Hematopoietic multipotent progenitor cell treated with erythropoietin and hydrocortisone succinate and interleukin-3 and kit ligand, for 15 days (in vitro differentiated cells): ENCODE results near the gene PSAPL1.

Experiments used
- DNase-seq: peaks from one replicate; pipeline ENCODE4 v3.0.0-alpha.2; 2015; ENCODE audit warnings: low spot score

Gene PSAPL1

GRCh38 chr4:7396186-7396910 is 38.4 kb downstream of the PSAPL1 start:
- DNase-seq, result no peak

- no peak for DNase-seq
Measured at GRCh38 chr4:7395645-7396044, 39.1 kb downstream of the PSAPL1 start.

- DNase-seq, result no peak
Measured at GRCh38 chr4:7394681-7395451, 39.9 kb downstream of the PSAPL1 start.

GRCh38 chr4:7393601-7394575 is 40.8 kb downstream of the PSAPL1 start:
- no peak for DNase-seq

- DNase-seq, result no peak
Measured at GRCh38 chr4:7392438-7393421, 42.0 kb downstream of the PSAPL1 start.

- no peak for DNase-seq
Measured at GRCh38 chr4:7391637-7392437, 42.9 kb downstream of the PSAPL1 start.

- DNase-seq, result no peak
Measured at GRCh38 chr4:7390906-7391636, 43.7 kb downstream of the PSAPL1 start.

GRCh38 chr4:7390336-7390735 is 44.4 kb downstream of the PSAPL1 start:
- DNase-seq, result no peak

- no peak for DNase-seq
Measured at GRCh38 chr4:7389719-7390118, 45.0 kb downstream of the PSAPL1 start.

- no peak for DNase-seq
Measured at GRCh38 chr4:7389101-7389701, 45.5 kb downstream of the PSAPL1 start.

- no peak for DNase-seq
Measured at GRCh38 chr4:7388627-7389026, 46.1 kb downstream of the PSAPL1 start.

GRCh38 chr4:7387925-7388324 is 46.8 kb downstream of the PSAPL1 start:
- DNase-seq, result no peak

GRCh38 chr4:7384929-7385890 is 49.5 kb downstream of the PSAPL1 start:
- DNase-seq, result no peak

- DNase-seq, result no peak
Measured at GRCh38 chr4:7384003-7384928, 50.5 kb downstream of the PSAPL1 start.

GRCh38 chr4:7383266-7383665 is 51.5 kb downstream of the PSAPL1 start:
- no peak for DNase-seq

GRCh38 chr4:7382634-7383014 is 52.1 kb downstream of the PSAPL1 start:
- no peak for DNase-seq
